AG09319 (cell line): ENCODE results near the gene CLCN7.

Experiments
- DNase-seq: peaks from one replicate; pipeline ENCODE4 v3.0.0-alpha.2; 2010; ENCODE audit warnings: low read depth; ENCODE audit errors: extremely low read depth
- CTCF ChIP-seq: IDR thresholded peaks from 2 replicates; pipeline ENCODE4 v1.5.1; 2011; ENCODE audit warnings: low read depth, mild to moderate bottlenecking, inconsistent platforms, low read length, moderate library complexity

Gene CLCN7

GRCh38 chr16:1434644-1435592 lies 39.9 kb downstream of the CLCN7 start:
- no peak for DNase-seq
- TF ChIP-seq CTCF: no peak

- no peak for DNase-seq
- no peak for TF ChIP-seq CTCF
These were observed 41.1 kb downstream of the CLCN7 start for GRCh38 chr16:1433756-1434155.

GRCh38 chr16:1433263-1433560 lies 41.6 kb downstream of the CLCN7 start:
- no peak for DNase-seq
- no peak for TF ChIP-seq CTCF

- DNase-seq: no peak
- TF ChIP-seq CTCF: no peak
These were observed 42.2 kb downstream of the CLCN7 start for GRCh38 chr16:1432388-1433262.

- no peak for TF ChIP-seq CTCF
- DNase-seq: no peak
These were observed 43.1 kb downstream of the CLCN7 start for GRCh38 chr16:1431497-1432270.

GRCh38 chr16:1430759-1431496 lies 43.9 kb downstream of the CLCN7 start, which contains the start of gene PERCC1:
PERCC1 (plus strand) TSS chr16:1431078; CDS start chr16:1432594, 1,516 bp downstream.
- no peak for DNase-seq
- no peak for TF ChIP-seq CTCF
